GM12892 (cell line): ENCODE measurements around the gene PCDHB8.
"Not testable (repeated sequence)": the region's sequence is repeated elsewhere in the genome, so short reads cannot be mapped to it uniquely, and the experiment has no call there.

ENCODE experiments used
- DNase-seq: peaks from one replicate; pipeline ENCODE4 v3.0.0; 2011; ENCODE audit not compliant: insufficient read length
- FAIRE-seq: peaks from 2 replicates; lab custom pipeline; 2011; peaks lifted over from hg19 to GRCh38; lab: Jason Lieb, UNC
- POLR2A ChIP-seq: IDR thresholded peaks from 2 replicates; pipeline ENCODE4 v1.6.1; 2011; ENCODE audit warnings: low read depth, low read length, control low read depth
- POLR2AphosphoS5 ChIP-seq: IDR thresholded peaks from 2 replicates; pipeline ENCODE4 v1.6.1; 2011; ENCODE audit warnings: low read depth, low read length, control low read depth
- TAF1 ChIP-seq: IDR thresholded peaks from 2 replicates; pipeline ENCODE4 v1.6.1; 2011; ENCODE audit warnings: low read depth, mild to moderate bottlenecking, control low read depth, low read length, borderline replicate concordance

The PCDHB8 gene

GRCh38 chr5:141172381-141173204, 5.0 kb upstream of the PCDHB8 start, which contains the start of gene PCDHB7:
Gene PCDHB7, plus strand, starts transcription at chr5:141172644. Its CDS starts 192 bp downstream, at chr5:141172836.
- DNase-seq: no peak
- no peak for FAIRE-seq
- TF ChIP-seq POLR2A: no peak
- TF ChIP-seq POLR2AphosphoS5: no peak
- no peak for TF ChIP-seq TAF1

- not testable (repeated sequence) for FAIRE-seq, DNase-seq
These were observed 3.1 kb upstream of the PCDHB8 start for GRCh38 chr5:141174291-141175104.

GRCh38 chr5:141175933-141176332, 1.7 kb upstream of the PCDHB8 start:
- FAIRE-seq (no peak), DNase-seq (no peak)
- TF ChIP-seq TAF1: no peak
- no peak for TF ChIP-seq POLR2AphosphoS5
- no peak for TF ChIP-seq POLR2A

- FAIRE-seq, DNase-seq: not testable (repeated sequence)
These were observed 1.8 kb downstream of the PCDHB8 start for GRCh38 chr5:141179371-141179770.

GRCh38 chr5:141179876-141180275, 2.3 kb downstream of the PCDHB8 start:
- not testable (repeated sequence) for FAIRE-seq, DNase-seq

GRCh38 chr5:141180313-141180712, 2.7 kb downstream of the PCDHB8 start:
- DNase-seq (no peak), FAIRE-seq (no peak)
- no peak for TF ChIP-seq POLR2A
- TF ChIP-seq POLR2AphosphoS5: no peak
- TF ChIP-seq TAF1: no peak

GRCh38 chr5:141182248-141182647, 4.7 kb downstream of the PCDHB8 start, which contains the start of gene PCDHB16:
Gene PCDHB16, plus strand, starts transcription at chr5:141182387. Its CDS starts 173 bp downstream, at chr5:141182560.
- TF ChIP-seq POLR2AphosphoS5 (no peak), POLR2A (no peak)

GRCh38 chr5:141184117-141184855, 6.7 kb downstream of the PCDHB8 start:
- FAIRE-seq: not testable (repeated sequence)

More at GRCh38 chr5:141182248-141182647, 4.7 kb downstream of the PCDHB8 start, which contains the start of gene PCDHB16:
- FAIRE-seq (no peak), DNase-seq (no peak)

GRCh38 chr5:141186897-141187512, 9.4 kb downstream of the PCDHB8 start, which contains the start of gene PCDHB9:
Gene PCDHB9, plus strand, starts transcription at chr5:141187161. Its CDS starts 158 bp downstream, at chr5:141187319.
- DNase-seq: no peak
- TF ChIP-seq POLR2AphosphoS5 (no peak), TAF1 (no peak), POLR2A (no peak)
- no peak for FAIRE-seq

More at GRCh38 chr5:141184117-141184855, 6.7 kb downstream of the PCDHB8 start:
- DNase-seq: not testable (repeated sequence)

GRCh38 chr5:141188682-141189081, 11.1 kb downstream of the PCDHB8 start:
- not testable (repeated sequence) for DNase-seq, FAIRE-seq

- not testable (repeated sequence) for DNase-seq, FAIRE-seq
These were observed 11.5 kb downstream of the PCDHB8 start for GRCh38 chr5:141189131-141189530.

GRCh38 chr5:141192110-141192725, 14.6 kb downstream of the PCDHB8 start, which contains the start of gene PCDHB10:
Gene PCDHB10, plus strand, starts transcription at chr5:141192353. Its CDS starts 200 bp downstream, at chr5:141192553.
- TF ChIP-seq TAF1: no peak
- no peak for TF ChIP-seq POLR2A
- no peak for TF ChIP-seq POLR2AphosphoS5
- no peak for FAIRE-seq

GRCh38 chr5:141194332-141194731, 16.7 kb downstream of the PCDHB8 start:
- DNase-seq, FAIRE-seq: not testable (repeated sequence)

More at GRCh38 chr5:141192110-141192725, 14.6 kb downstream of the PCDHB8 start, which contains the start of gene PCDHB10:
- no peak for DNase-seq
